HG03039 (cell line): ENCODE results near the gene NNAT.

ENCODE experiments used
- ATAC-seq: cut with Tn5 transposase; IDR thresholded peaks from one replicate; pipeline ENCODE4 v1.9.1; 2021; ENCODE audit warnings: mild to moderate bottlenecking, moderate library complexity; ENCODE audit not compliant: unreplicated experiment

Gene NNAT

DNA sequence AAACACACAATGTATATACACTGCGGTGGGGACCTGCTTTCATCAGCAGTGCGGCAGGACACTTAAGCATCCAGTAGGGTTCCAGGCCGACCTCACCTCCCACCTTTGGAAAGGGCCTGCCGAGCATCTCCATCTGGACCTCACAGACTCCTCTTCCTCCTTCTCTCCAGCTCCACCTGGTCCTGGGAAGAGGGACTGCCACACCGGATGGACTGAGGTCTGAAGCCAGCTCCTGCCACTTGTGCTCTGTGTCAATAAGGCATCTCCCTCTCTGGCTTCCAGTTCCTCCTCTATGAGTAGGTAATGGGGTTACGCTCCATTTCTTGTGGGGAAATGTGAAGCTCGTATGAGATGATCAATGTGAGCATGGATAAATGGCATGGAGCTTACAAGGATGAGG, 19.1 kb upstream of the NNAT start:
- ATAC-seq, result no peak

DNA sequence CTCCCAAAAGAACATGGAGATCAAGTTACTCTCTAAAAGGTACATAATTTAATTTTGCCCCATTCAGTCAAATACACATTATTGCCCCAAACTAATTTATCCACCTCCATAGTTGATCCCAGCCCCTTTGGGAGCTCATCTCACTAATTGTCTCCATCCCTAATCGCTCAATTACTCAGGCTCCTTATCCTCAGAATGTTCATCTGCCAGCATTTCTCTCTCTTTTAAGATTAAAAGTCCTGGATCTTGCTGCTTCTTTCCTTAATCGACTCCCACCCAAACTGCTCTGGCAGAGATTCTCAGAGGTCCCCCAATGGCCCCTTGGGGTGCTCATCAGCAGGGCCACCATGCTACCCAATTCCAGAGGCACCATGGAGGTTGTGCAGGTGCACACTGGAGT, 18.4 kb upstream of the NNAT start:
- ATAC-seq, result no peak

DNA sequence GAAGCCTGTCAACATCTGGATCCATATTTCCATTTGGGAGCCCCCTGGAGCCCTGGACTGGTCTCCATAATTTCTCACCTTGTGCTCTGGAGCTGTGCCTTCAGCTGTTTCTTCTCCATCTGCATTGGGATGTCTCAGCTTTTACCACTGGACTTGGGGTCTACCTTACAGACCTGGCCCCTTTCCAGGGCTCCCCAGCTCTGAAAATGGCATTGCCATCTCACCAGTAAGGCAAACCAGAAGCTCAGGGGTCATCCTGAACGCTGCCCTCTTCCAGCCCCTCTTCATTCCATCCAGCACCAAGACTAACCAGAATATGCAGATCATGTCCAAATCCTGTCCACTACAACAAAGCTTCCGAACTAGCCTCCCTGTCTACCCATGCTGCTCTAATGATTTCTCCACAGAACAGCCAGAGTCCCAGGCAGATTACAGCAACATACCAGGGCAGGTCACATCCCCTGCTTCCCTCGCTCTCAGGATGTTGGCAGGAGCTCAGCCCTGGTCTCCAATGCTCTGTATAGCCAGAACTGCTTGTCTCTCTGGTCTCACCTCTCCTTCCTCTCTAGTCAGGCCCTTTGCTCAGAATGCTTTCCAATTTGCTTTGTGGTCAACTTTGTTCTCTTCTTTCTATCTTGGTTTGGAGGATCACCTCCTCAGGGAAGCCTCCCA, 17.7 kb upstream of the NNAT start:
- no peak for ATAC-seq

DNA sequence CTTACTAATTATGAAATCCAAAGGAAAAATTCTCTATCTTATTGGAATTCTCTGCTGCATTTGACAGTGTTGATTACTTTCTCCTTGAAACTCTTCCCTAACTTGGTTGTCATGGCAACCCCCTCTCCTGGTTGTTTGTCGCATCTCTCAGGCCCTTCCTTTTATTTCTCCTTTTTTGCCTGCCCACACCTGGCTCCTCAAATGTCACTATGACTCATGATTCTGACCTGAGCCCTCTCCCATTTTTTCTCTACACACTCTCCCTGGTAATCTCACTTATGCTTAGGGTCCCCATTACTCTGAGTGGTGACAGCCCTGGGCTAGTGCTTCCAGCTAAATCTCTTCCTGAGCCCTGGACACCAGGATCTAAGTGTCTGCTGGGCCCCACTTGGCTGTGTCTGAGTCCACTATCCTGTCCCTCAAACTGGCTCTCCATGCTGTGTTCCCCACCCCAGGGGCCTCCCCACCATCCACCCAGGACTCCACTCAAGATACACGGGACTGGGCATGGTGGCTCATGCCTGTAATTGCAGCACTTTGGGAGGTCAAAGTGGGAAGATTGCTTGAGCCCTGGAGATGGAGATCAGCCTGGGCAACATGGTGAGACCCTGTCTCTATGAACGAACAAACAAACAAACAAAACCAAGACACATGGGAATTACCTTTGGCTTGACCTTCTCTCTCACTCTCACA, 16.5 kb upstream of the NNAT start:
- no peak for ATAC-seq

DNA sequence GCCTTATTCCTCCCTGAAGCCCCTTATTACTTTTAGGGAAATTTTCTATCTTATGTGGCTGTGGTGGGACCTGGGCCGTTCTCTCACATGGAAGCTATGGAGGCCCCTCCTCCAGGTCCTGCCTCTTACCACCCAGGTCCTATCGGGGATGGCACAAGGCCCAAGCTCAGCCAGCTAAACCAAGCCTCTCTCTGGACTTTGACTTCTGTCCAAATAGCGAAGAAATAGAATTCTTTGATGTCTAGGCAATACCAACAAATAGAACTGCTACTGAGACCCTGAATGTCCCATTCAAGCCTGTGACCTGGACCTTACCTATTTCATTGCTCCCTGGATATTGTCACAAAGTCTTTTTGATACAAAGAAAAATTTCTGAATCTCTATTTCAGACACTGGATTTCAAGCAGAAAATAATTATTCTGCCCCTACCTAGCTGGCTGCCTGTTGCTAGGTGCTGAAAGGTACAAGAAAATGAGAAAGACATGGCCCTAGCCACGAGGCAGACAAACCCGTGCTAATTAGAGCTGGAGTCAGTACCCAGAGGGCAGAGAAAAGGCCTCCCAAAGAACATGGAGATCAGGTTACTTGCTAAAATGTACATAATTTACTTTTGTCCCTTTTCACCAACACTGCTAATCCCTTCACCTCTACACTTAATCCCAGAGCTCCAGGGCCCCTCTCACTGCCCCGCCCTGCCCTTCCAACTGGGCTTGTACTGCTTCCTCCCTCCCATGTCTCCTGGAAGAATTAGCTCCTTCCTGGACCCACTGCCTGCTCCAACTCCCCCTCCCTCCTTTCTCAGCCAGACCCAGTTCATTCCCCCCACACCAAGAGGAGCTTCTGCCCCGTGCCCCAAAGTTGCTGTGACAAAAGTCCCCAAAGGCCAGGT, 15.5 kb upstream of the NNAT start:
- no peak for ATAC-seq

DNA sequence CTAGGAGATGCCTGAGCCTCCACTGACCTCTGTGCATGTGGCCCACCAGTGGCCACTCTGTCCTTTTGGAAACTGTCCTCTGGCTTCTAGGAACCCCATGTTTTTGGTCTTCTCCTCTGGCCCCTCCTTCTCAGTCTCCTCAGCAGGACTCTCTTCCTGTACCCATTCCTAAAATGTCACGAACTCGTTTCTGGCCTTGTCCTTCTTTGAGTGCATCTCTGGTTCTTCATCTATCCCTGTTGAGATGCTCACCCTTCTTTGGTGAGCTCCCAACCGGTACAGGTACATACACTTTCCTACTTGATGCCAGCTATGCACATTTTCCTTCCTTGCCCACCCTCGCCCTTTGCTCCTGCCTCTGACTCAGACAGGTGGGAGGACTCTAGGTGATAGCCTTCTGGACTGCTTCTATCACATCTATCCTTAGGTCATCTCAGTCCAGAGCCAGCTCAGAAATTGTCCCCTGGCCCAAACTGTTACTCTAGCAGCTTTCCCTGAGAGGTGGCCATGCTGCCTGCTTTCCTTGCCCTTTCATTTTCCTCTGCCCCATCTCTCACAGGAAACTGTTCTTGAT, 14.8 kb upstream of the NNAT start:
- no peak for ATAC-seq

DNA sequence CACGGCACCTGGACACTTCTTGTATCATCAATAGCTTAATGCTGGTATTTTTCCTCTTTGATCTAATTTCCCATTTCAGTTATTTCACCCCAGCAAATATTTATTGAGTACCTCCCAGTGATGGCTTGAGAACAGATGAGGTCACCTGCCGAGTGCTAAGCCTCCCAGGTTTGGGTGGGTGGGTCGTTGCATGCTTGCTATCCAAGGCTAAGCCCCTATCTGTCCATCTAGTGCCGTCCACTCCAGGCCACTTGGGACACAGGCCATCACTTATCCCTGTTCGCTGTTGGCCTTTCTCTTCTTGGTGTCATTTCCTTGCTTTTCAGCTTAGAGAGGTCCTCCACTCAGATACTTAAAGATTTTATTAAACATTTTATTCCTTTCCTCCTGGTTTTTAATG, 10.8 kb upstream of the NNAT start:
- no peak for ATAC-seq

DNA sequence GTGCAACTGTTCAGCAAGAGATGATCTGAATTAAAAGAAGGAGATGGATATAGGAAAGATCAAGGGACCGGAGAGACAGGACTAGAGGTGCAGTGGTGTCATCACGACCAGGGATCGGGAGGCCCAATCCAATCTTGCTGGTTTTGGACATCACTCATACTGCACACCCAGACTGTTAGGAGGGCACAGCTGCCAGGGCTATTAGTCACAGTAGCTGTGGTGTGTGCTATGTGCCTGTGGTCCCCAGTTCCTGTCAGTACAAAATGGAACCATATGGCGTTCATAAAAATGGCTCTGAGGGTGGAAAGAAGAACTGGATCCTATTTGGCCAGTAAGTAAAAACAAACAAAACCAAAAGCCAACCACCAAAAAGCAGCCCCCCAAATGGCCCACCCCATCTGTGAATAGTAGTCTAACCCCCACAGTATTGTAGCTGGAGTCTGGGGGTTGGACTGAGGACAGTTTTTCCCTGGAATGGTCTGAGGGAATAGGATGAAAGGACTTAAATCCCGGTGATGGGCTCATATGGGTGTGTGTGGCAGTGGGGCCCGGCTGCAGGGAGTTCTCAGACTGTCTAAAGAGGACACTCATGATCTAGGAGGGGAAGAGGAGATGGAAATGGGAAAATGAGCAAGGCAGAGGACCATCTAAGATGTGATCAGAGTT, 9.3 kb upstream of the NNAT start:
- ATAC-seq, result no peak

DNA sequence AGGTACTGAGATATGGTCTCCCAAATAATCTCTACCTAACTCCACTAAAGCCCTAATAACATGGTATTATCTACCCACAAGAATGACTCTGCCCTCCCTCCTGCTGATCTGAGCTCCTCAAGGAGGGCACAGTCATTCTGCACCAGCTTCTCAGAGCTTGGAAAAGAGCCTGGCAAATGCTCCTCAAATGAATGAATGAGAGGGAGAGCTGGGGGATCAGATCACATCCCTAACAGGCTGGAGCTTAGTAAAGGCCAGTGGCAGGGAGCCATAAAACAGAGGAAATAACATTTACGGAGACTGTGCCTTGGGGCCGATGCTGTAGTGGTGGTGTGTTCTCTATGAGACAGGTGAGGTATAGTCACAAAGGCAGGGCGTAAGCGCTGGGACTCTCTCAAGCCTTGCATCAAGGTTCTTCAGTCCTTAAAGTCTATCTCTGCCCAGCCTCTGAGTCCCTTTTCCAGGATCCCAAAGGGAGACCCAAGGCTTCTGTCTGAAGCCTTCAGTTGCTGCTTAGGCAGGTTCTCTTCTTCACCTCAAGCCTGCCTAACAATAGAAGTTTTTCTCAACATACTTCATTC, 7.2 kb upstream of the NNAT start:
- ATAC-seq, result no peak

DNA sequence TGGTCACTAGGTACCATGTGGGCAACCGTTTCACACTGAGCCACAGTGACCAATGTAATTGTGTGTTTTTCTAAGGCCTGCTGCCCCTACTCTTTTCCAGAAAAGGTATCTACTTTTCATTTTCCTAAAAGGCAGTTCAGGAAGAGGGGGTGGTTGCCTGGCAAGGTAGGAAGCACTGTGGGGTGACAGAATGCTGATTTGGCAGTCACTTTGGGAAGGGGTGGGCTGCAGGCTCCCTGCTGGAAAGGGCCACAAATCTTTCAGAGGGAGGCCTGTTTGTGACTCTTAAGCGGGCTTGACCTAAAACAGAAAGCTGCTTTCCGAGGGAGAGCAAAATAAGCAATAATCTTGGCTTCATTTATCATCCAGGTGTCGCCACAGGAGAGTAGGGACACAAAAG, 5.2 kb upstream of the NNAT start:
- ATAC-seq, result no peak

DNA sequence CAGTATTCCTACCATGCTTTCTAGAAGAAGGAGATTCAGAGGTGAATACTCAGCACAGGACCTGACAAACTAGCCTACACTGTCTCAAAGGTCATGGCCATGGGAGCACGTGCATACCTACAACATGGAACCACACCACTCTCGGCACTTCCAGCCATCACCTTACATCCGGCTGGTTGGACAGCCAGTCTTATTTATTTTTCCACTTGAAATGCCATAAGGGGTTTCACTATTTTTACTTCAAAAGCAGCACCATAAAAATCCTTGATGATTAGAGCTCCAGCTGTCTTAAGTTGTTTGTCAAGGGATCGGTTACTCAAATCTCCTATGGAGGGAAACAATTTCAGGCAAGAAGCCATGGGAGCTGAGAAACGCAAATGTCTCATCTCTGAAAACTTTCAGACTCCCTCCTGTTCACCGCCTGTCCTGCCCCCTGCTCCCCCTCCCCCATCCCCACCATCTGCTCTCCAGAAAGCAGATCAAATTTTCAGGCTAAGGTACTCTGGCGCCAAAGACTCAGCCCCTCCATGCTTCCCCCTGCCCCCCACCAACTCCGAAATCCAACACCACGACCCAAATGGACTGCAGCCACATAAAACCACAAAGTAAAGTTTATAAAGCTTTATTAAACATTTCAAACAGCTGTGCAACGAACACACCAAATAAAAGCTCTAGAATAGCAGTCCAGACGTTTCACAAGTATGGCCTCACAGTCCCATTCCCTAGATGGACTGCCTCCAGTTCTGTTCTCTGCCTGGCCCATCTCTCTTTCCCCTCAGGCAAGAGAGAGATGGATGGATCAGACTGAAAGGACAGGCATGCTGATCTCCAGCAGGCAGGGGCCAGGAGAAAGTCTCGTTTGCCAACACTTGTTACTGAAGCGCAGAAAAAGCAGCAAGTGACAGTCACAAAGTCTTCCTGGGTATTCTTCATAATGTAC, 4.0 kb upstream of the NNAT start:
- no peak for ATAC-seq

DNA sequence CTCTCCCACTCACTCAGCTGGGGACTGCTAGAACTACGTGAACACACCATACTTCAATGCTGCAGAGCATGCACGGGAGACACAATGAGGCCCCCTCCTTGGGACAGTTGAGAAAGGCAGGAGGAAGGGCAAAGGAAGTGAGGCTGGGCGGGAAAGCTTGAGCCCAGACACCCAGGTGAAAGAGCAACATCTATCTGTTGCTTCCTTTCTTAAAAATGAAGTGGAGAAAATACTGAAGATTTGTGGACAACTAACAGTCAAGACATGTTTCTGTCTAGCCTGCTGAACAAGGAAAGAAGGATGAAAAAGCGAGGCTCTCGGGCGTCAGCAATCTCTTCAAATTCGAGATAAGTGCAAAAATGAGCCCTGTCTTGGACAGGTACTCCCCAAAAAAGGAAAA, 3.0 kb upstream of the NNAT start:
- no peak for ATAC-seq

DNA sequence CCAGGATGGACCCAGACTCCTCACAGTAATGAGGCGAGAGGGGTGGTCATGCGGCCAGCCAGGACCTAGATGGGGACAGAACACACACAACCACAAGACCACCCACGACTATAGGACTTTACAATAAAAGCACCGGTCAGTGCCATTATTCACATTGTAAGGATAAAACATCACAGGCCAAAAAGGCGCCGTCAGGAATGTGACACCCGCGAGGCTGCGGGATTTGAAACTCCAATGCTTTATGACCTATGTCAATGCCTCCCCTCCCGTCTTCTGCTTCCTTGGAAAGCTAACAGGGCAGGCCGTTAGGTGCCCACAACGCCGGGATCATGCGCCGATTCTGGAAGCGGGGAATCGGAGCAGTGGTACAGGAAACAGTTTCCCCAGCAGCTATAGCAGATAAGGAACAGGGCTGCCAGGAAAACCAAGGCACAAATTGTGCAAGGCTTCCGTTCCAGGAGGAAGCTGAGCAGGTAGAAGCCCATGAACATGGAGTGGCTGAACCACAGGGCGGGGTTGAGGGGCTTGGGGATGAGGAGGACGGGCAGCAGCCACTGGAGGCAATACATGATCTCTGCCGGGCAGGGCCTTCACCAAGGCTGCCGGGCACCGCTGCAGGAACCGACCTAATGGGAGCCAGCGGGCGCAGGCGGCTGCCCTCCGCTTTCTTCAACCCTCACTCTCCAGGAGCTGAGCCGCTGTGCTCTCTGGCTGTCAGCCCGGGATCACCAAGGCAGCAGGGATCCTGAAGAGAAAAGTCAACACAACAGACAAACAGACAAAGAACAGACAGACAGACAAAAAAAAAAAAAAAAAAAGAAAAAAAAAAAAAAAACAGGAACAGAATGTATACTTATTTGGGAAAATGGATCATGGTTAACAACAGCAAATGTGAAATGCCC, 2.2 kb upstream of the NNAT start:
- ATAC-seq, result no peak

DNA sequence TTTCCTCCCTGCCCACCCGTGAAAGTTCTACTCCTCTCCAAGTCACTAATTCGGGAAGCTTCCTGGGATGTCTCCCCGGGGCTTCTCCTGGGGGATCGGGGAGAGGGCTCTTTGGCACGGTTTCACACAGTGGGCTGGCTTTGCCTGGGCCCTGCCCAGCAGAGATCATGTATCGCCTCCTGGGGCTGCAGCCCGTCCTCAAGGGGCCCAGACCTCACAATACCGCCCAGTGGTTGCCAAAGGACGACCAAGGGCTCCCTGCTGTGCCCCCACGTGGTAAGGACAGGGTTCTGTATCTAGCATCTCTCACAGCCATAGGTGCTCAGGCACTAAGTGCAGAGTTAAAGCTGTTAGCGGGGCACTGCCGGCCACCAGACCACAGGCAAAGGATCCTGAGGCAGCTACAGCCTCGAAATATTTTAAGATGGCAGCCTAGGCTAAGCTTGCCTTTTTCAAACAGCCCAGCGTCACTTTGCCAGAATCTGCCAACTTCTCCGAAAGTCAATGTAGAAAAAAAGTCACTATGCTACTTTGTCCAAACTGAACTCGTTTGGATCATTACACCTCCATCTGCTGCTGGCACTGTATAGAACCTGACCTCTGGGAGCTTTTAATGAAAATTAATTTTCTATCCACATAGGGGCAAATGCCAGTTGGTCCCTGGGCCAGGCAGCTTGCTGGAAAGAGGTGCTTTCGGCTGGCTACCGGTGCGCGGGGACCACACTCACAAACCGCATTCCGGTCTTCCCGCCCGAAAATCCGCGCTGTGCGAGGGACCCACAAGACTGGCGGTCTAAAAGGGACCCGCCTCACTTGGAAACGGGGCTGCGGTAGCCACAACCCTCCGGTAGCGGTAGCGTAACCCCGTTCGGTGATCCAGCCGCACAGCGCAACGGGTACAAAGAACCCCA, 1.3 kb upstream of the NNAT start:
- no peak for ATAC-seq

DNA sequence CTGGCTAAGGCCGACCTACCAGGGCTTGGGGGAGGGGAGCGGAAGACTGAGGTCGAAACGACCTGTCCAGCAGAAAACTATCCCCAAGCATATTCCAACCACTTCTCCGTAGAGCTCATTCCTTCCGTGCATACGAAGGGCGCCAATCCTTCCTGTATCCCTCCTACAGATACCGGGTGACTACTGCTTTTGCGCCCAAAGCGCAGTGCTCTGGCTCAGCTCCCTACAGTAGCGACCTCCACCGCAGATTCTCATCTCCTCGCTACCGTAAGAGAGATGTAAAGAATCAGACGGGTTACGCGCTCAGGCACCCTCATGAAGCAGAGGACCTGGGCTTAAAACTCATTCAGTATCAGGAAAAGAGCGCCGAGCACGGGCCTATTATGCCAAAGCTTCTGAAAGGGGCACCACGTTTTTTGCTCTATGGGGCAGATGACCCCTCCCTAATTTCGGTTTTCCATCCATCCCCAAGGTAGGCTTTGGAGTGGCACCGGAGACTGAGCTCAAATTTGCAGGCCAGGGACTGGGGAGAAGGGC, 563 bp upstream of the NNAT start:
- ATAC-seq, result no peak

DNA sequence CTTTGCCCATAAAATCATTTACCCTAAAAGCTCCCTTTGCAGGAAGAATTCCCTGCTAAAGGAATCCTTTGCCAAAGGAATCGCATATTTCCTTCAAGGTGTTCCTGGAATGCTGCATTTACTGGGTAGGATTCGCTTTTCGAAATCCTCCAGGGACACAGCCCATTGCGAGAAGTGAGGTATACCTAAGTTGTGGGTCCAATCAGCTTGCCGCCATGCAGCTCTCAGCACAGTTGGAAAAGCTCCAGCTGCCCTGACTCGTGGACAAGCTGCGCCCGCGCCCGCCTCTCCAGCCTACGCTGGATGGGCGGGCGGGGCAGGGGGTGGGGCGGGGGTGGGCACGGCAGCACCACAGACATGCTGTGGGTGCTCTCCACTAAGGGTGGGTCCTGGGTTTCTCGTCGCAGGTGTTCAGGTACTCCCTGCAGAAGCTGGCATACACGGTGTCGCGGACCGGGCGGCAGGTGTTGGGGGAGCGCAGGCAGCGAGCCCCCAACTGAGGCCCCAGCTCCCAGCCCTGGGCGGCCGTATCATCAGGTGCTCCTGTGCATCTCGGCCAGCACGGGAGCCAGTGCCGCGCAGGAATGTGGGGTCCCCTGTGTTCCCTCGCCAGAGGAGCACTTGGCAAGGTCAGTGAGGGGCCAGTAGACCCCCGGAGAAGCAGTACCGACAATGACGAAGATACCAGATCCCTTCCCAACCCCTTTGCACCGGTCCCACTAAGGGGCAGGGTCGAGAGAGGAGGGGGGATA, 1.4 kb downstream of the NNAT start:
- no peak for ATAC-seq

DNA sequence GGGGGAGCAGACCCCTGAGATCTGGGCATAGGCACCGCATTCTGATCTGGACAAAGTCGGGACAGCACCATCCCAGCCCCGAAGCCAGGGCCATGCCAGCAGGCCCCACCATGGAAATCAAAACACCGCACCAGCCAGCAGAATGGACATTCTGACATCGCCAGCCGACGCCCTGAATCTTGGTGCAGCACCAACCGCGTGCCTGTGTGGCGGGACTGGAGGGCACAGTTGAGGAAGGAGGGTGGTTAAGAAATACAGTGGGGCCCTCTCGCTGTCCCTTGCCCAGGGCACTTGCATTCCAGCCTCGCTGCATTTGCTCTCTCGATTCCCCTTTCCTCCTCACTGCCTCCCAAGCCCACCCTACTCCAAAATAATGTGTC, 2.0 kb downstream of the NNAT start:
- no peak for ATAC-seq
